Loucy (cell line): Measurements from ENCODE around the gene FBXL15.

Experiments
- H2AFZ ChIP-seq: fragments of 200-600 bp; sonication (generic); 2 replicates; pipeline ENCODE4 v1.6.0; 2016; ENCODE audit warnings: antibody characterized with exemption, mild to moderate bottlenecking, low read length, moderate library complexity
- H3F3A ChIP-seq: fragments of 200-600 bp; 2 replicates; pipeline ENCODE4 v1.6.0; 2016; ENCODE audit warnings: antibody characterized with exemption, low read depth, mild to moderate bottlenecking
- H3K27me3 ChIP-seq: fragments of 200-600 bp; sonication (generic); 2 replicates; pipeline ENCODE4 v1.6.1; 2014; ENCODE audit warnings: low read length, mild to moderate bottlenecking; ENCODE audit not compliant: insufficient read depth, poor library complexity, severe bottlenecking
- H3K36me3 ChIP-seq: fragments of 200-600 bp; sonication (generic); 2 replicates; pipeline ENCODE4 v1.6.1; 2016; ENCODE audit warnings: low read length; ENCODE audit not compliant: insufficient read depth
- H3K4me1 ChIP-seq: fragments of 200-600 bp; sonication (generic); 2 replicates; pipeline ENCODE4 v1.5.1; 2014; ENCODE audit warnings: low read length, mild to moderate bottlenecking; ENCODE audit not compliant: insufficient read depth, poor library complexity, severe bottlenecking
- H3K4me2 ChIP-seq: fragments of 200-600 bp; sonication (generic); 2 replicates; pipeline ENCODE4 v1.6.0; 2014; ENCODE audit warnings: antibody characterized with exemption, low read length, low read depth, mild to moderate bottlenecking; ENCODE audit not compliant: poor library complexity, severe bottlenecking
- H3K4me3 ChIP-seq: fragments of 200-600 bp; sonication (generic); 2 replicates; pipeline ENCODE4 v1.5.1; 2014; ENCODE audit warnings: low read length, mild to moderate bottlenecking, mixed read lengths; ENCODE audit not compliant: poor library complexity, severe bottlenecking
- H3K79me2 ChIP-seq: fragments of 200-600 bp; sonication (generic); 2 replicates; pipeline ENCODE4 v1.6.1; 2014; ENCODE audit warnings: low read length; ENCODE audit not compliant: insufficient read depth
- H3K9ac ChIP-seq: fragments of 200-600 bp; sonication (generic); 2 replicates; pipeline ENCODE4 v1.6.0; 2014; ENCODE audit warnings: mild to moderate bottlenecking, low read depth, low read length, moderate library complexity; ENCODE audit not compliant: poor library complexity, severe bottlenecking
- H3K9me2 ChIP-seq: fragments of 200-600 bp; sonication (generic); replicated peaks from 2 replicates; pipeline ENCODE4 v1.6.1; 2016; ENCODE audit warnings: low read depth, low read length, mixed read lengths
- H3K9me3 ChIP-seq: fragments of 200-600 bp; sonication (generic); 2 replicates; pipeline ENCODE4 v1.6.1; 2014; ENCODE audit warnings: mild to moderate bottlenecking, antibody characterized with exemption, low read length, low read depth; ENCODE audit not compliant: insufficient read depth
- H4K20me1 ChIP-seq: fragments of 200-600 bp; sonication (generic); 2 replicates; pipeline ENCODE4 v1.6.0; 2014; ENCODE audit warnings: antibody characterized with exemption, low read length, mild to moderate bottlenecking; ENCODE audit not compliant: insufficient read depth, poor library complexity, severe bottlenecking
- CTCF ChIP-seq: fragments of 200-600 bp; sonication (generic); conservative IDR thresholded peaks from 2 replicates; pipeline ENCODE4 v1.5.1; 2014; ENCODE audit warnings: mild to moderate bottlenecking, antibody characterized with exemption, low read length
- EZH2phosphoT487 ChIP-seq: fragments of 200-600 bp; IDR thresholded peaks from 2 replicates; pipeline ENCODE4 v1.6.1; 2018; ENCODE audit warnings: antibody characterized with exemption, mild to moderate bottlenecking, moderate library complexity, borderline replicate concordance

The FBXL15 gene

GRCh38 chr10:102406815-102407214, 13.8 kb upstream of the FBXL15 start:
- H3K9me2 ChIP-seq = no peaks in the 10 kb centered on the region
- TF ChIP-seq EZH2phosphoT487 (no peak), CTCF (no peak)
- no peaks in the 10 kb centered on the region for H3K9me3 ChIP-seq
- no peaks in the 10 kb centered on the region for H3K79me2 ChIP-seq
- no peak overlapping the region for H3K9ac ChIP-seq
- no peaks in the 10 kb centered on the region for H3K4me1 ChIP-seq
- no peak overlapping the region for H2AFZ ChIP-seq
- peaks cover 25% of the 10 kb centered on the region for H3K27me3 ChIP-seq
- no peak overlapping the region for H3K4me3 ChIP-seq
- H3F3A ChIP-seq = no peaks in the 10 kb centered on the region
- no peaks in the 10 kb centered on the region for H3K36me3 ChIP-seq
- H3K4me2 ChIP-seq = no peak overlapping the region
- no peaks in the 10 kb centered on the region for H4K20me1 ChIP-seq

GRCh38 chr10:102407425-102408130, 13.1 kb upstream of the FBXL15 start:
- no peaks in the 10 kb centered on the region for H4K20me1 ChIP-seq
- no peaks in the 10 kb centered on the region for H3K36me3 ChIP-seq
- H3K27me3 ChIP-seq = peaks cover 25% of the 10 kb centered on the region
- no peak overlapping the region for H3K4me3 ChIP-seq
- no peak overlapping the region for H3K4me2 ChIP-seq
- no peak overlapping the region for H2AFZ ChIP-seq
- H3K4me1 ChIP-seq = no peaks in the 10 kb centered on the region
- H3F3A ChIP-seq = no peaks in the 10 kb centered on the region
- no peaks in the 10 kb centered on the region for H3K9me2 ChIP-seq
- H3K79me2 ChIP-seq = no peaks in the 10 kb centered on the region
- H3K9me3 ChIP-seq = no peaks in the 10 kb centered on the region
- TF ChIP-seq EZH2phosphoT487 (no peak), CTCF (no peak)
- no peak overlapping the region for H3K9ac ChIP-seq

- peaks cover 25% of the 10 kb centered on the region for H3K27me3 ChIP-seq
- H3K9ac ChIP-seq = no peak overlapping the region
- H3K4me3 ChIP-seq = no peak overlapping the region
These were observed 12.4 kb upstream of the FBXL15 start for GRCh38 chr10:102408131-102408727.

More at GRCh38 chr10:102408131-102408727, 12.4 kb upstream of the FBXL15 start:
- no peaks in the 10 kb centered on the region for H3K9me3 ChIP-seq
- H2AFZ ChIP-seq = no peak overlapping the region
- H3K9me2 ChIP-seq = no peaks in the 10 kb centered on the region
- no peaks in the 10 kb centered on the region for H4K20me1 ChIP-seq
- H3K4me1 ChIP-seq = no peaks in the 10 kb centered on the region
- no peaks in the 10 kb centered on the region for H3K79me2 ChIP-seq
- no peaks in the 10 kb centered on the region for H3K36me3 ChIP-seq
- no peak for TF ChIP-seq EZH2phosphoT487
- no peak for TF ChIP-seq CTCF
- no peaks in the 10 kb centered on the region for H3F3A ChIP-seq
- no peak overlapping the region for H3K4me2 ChIP-seq
